Thyroid gland (tissue), 4 donors: ENCODE results near the gene PGBD4.

Experiments used
- CTCF ChIP-seq, 6 experiments: fragments of 200-600 bp in 3 of 6; fragments of 450-650 bp in 3 of 6; sonication (generic) in 3 of 6; IDR thresholded peaks; one replicate each; pipeline ENCODE4 v1.5.1; 2016 to 2019; ENCODE audit warnings: antibody characterized with exemption in 6 of 6, mild to moderate bottlenecking in 2 of 6, inconsistent platforms in 1 of 6, moderate library complexity in 1 of 6
- POLR2A ChIP-seq, 2 donors: fragments of 450-650 bp; IDR thresholded peaks; one replicate each; pipeline ENCODE4 v1.6.1; 2017; ENCODE audit warnings: antibody characterized with exemption in 2 of 2, mild to moderate bottlenecking in 2 of 2, moderate library complexity in 1 of 2

- TF ChIP-seq CTCF (IDR thresholded peaks at IDR 0.05) (no peak), POLR2A (IDR thresholded peaks at IDR 0.05) (no peak)
Observed at GRCh38 chr15:34125945-34126344, 24.1 kb downstream of the PGBD4 start.
